Kidney epithelial cell (primary cell): ENCODE results near the gene LIG1. TPM values are rescaled to one million over a fixed set of nuclear protein-coding genes. Genes with fewer than 3 reads are reported as not detected.

Experiments
- DNase-seq: peaks from one replicate; pipeline ENCODE4 v3.0.0-alpha.2; 2010; ENCODE audit warnings: low read depth
- H3K27me3 ChIP-seq: 2 replicates; pipeline ENCODE4 v1.6.0; 2011; ENCODE audit warnings: low read length; ENCODE audit not compliant: control insufficient read depth, insufficient read depth
- H3K36me3 ChIP-seq: 2 replicates; pipeline ENCODE4 v1.5.1; 2011; ENCODE audit warnings: low read length; ENCODE audit not compliant: control insufficient read depth, insufficient read depth
- H3K4me3 ChIP-seq: 2 replicates; pipeline ENCODE4 v1.5.1; 2011; ENCODE audit warnings: low read depth, mild to moderate bottlenecking, control low read depth, low read length
- total RNA-seq: library from RNA; depleted of rRNA; stranded (reverse); fragments of >200 nt; gene quantifications from 2 replicates; pipeline ENCODE4 v1.2.3, GENCODE V29; 2015
- TF ChIP-seq, protein P1 (sequence below): IDR thresholded peaks from 2 replicates; pipeline ENCODE4 v1.5.1; 2011; ENCODE audit warnings: mild to moderate bottlenecking, moderate library complexity, low read length, control low read depth, inconsistent platforms; ENCODE audit not compliant: insufficient read depth, poor library complexity, severe bottlenecking

The LIG1 gene
- total RNA-seq, 1 donor from 2014 or later, result 15.0 TPM

DNA sequence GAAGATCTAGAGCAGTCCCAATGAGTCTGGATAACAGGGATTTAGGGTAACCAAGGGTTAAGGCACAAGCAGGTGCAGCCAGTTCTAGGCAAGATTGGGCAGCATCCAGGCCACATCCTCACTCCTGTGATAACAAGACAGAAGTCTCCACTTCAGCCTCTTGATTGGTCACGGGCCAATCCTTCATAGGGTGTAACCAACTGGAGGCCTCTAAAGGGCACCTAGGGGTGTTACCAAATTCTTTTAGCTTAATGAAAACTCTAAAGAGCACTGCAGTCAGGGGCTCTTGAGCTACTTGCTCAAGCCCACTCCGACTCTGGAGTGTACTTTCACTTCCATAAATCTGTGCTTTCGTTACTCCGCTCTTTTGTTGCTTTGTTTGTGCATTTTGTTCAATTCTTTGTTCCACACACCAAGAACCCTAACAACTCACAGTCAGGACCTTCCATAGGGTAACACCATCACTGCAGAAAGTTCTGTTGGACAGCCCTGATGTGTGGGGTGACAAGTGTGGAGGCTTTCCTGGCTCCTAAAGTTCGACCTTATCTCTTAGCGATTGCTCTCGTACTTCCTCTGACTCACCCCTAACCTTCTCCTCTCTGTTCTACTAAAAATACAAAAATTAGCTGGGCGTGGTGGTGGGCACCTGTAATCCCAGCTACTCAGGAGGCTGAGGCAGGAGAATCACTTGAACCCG, 36.4 kb upstream of the LIG1 start:
- no peak overlapping the region for H3K4me3 ChIP-seq
- no peaks in the 10 kb centered on the region for H3K36me3 ChIP-seq
- TF ChIP-seq, protein P1, sequence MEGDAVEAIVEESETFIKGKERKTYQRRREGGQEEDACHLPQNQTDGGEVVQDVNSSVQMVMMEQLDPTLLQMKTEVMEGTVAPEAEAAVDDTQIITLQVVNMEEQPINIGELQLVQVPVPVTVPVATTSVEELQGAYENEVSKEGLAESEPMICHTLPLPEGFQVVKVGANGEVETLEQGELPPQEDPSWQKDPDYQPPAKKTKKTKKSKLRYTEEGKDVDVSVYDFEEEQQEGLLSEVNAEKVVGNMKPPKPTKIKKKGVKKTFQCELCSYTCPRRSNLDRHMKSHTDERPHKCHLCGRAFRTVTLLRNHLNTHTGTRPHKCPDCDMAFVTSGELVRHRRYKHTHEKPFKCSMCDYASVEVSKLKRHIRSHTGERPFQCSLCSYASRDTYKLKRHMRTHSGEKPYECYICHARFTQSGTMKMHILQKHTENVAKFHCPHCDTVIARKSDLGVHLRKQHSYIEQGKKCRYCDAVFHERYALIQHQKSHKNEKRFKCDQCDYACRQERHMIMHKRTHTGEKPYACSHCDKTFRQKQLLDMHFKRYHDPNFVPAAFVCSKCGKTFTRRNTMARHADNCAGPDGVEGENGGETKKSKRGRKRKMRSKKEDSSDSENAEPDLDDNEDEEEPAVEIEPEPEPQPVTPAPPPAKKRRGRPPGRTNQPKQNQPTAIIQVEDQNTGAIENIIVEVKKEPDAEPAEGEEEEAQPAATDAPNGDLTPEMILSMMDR, result no peak
- H3K27me3 ChIP-seq, result no peaks in the 10 kb centered on the region
- no peak for DNase-seq

DNA sequence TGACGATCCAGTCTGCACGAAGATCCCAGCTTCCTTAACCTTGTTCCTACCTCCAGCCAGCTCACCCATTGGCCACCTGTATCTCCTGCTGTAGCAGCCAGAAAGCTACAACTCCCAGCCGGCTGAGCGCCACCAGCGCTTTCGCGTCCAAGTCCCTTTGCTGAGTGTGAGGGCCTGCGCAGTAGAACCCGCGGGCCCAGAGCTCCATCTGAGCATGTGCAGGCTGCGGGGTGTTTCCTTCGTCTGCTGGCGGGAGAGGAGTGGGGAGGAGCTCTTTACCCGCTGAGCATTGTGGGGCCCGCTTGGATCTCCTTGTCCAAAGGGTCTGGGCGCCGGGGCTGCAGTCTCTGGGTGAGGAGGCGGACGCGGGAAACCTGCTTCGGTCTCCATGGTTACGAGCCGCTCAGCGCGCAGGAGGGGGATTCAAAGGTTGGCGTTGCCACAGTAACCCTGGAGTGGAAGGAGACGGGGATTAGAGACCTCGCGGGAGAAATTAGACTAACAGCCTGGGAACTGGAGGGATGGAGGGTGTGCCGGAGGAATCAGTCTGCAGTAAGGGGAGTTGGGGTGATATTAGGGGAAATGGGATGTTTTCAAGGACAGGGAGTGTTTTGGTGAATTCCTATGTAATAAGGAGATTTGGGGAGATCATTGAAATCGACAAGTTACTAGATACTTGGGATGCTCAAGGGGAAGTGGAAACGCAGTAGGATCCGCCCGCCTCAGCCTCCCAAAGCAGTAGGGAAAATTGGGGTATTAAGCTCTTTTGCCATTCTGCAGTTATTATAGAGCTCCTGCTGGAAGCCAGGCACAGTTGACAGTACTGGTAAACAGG, 33.9 kb upstream of the LIG1 start:
- Histone ChIP-seq H3K4me3 (peak overlapping the region; percentile 66), H3K27me3 (no peaks in the 10 kb centered on the region), H3K36me3 (no peaks in the 10 kb centered on the region)
- DNase-seq, result peak; percentile 96
- TF ChIP-seq, protein P1, result peak; percentile 2

DNA sequence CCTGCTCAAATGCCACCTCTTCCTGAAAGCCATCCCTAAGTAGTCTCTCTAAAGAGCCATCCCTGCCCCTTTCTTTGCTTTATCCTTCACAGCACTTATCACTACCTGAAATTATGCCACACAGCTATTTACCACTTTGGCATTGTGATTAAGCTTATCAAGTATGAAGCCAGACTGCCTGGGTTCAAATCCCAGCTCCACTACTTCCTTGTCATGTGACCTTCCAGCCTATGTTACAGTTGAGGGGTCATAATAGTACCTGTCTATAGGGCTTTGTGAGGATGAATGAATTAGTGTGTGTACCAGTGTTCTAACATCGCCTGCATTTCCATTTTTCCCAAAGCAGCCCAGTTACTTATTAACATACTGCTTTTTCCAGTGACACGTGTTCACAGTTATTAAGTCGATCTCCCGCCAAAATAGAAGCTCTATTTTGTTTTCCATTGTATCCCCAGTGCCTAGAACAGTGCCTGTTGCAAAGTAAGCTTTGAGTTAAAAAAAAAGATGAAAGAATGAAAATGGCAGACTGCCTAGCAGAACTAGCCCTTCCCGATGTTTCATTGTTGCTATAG, 33.2 kb upstream of the LIG1 start:
- Histone ChIP-seq H3K27me3 (no peaks in the 10 kb centered on the region), H3K36me3 (no peaks in the 10 kb centered on the region), H3K4me3 (peak overlapping the region; percentile 66)
- TF ChIP-seq, protein P1, result no peak
- no peak for DNase-seq

DNA sequence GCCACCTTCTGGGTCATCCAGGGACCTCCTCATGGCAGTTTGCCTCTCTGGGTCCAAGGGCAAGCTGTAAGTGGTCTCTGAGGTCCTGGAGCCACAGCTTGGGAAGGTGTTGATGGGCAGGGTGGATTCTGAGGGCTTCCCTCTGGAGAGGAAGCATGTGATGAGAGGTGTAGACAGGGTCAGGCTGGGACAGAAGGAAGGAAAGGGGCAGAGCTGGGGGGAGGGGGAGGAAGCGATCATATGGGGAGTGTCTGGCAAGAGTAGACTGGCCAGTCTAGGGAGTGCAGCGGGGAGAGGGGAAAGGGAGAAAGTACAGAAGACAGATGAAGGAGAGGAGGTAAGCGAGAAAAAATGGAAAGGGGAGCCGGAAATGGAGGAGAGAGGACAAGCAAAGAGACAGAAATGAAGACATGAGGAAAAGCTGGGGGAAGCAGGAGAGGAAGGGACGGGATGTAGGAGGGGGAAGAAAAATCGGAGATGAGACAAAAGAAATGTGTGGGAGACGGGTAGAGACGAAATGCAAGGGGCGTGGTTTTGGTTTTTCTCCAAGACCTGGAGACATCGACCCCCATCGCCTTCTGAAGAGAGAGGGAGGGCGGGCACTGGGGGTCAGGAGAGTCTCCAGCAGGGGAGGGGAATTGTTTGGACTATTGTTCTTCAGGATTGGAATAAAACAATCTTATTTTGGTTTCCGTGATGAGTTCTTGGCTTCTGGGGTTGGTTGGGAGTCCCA, 27.0 kb upstream of the LIG1 start:
- no peaks in the 10 kb centered on the region for H3K36me3 ChIP-seq
- no peaks in the 10 kb centered on the region for H3K27me3 ChIP-seq
- no peak for DNase-seq
- no peak overlapping the region for H3K4me3 ChIP-seq
- TF ChIP-seq, protein P1, result no peak

DNA sequence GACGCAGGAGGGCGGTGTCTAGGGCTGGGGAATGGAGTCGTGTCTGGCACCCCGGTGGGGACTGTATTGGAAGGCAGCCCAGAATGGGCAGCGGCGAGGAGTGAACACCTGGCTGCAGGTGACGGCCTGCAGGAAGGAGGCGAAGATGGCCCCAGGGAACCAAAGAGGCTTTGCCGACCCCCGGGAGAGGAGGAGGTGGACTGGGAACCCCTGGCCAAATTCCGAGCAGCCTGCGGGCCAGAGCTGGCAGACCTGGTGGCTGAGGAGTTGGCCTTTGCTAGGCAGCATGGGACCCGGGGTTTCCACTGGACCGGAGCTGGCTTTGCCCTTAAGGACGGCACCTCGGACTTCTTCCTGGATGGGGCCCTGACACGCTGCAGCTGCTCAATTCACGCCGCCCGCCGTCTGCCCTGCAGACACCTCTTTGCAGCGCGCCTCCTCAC, 26.2 kb upstream of the LIG1 start:
- H3K27me3 ChIP-seq, result no peaks in the 10 kb centered on the region
- DNase-seq, result no peak
- TF ChIP-seq, protein P1, result no peak
- H3K4me3 ChIP-seq, result no peak overlapping the region
- H3K36me3 ChIP-seq, result no peaks in the 10 kb centered on the region
